Measurements from ENCODE around the gene C14orf93. TPM values are rescaled to one million over a fixed set of nuclear protein-coding genes. Genes with fewer than 3 reads are reported as not detected.
"Not testable (repeated sequence)": the region's sequence is repeated elsewhere in the genome, so short reads cannot be mapped to it uniquely, and the experiment has no call there.

C14orf93 gene
- total RNA-seq, 1 experiment from 2014 or later = 5.5 TPM

GRCh38 chr14:22952418-22952817, 57.5 kb downstream of the C14orf93 start:
- in situ Hi-C loops (cut with HindIII; ENCODE audit: low pct_unique_long_range_greater_than_20kb, low sequenced_read_pairs) = no loop called here
- no peak for DNase-seq (ENCODE audit: low read depth)

DNA sequence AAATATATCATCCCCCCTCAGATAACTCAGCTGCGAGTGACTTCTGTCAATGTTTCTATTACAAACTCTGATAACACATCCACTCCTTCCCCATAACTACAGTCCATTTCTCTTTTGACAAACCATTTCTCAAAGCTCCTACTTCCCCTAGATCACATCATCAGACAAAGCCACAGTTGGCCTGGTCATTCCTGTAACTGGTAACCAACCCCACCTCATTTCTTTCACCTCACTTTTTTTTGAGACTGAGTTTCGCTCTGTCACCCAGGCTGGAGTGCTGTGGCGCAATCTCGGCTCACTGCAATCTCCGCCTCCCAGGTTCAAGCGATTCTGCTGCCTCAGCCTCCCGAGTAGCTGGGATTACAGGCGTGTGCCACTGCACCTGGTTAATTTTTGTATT, 58.1 kb downstream of the C14orf93 start:
- DNase-seq (ENCODE audit: low read depth); in situ Hi-C loops (cut with HindIII; ENCODE audit: low pct_unique_long_range_greater_than_20kb, low sequenced_read_pairs): not testable (repeated sequence)

DNA sequence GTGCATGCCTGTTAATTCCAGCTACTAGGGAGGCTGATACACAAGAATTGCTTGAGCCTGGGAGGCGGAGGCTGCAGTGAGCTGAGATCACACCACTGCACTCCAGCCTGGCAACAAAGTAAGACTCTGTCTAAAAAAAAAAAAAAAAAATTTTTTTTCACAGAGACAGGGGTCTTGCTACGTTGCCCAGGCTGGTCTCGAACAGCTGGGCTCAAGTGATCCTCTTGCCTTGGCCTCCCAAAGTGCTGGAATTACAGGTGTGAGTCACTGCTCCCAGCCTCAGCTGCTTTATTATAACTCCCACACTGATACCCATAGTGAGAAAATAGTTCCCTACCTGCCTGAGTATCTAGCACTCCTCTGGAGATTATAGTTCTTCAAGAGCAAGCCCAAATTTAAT, 64.3 kb downstream of the C14orf93 start:
- no peak for DNase-seq (ENCODE audit: low read depth)
- in situ Hi-C loops (cut with HindIII; ENCODE audit: low pct_unique_long_range_greater_than_20kb, low sequenced_read_pairs) = no loop called here

DNA sequence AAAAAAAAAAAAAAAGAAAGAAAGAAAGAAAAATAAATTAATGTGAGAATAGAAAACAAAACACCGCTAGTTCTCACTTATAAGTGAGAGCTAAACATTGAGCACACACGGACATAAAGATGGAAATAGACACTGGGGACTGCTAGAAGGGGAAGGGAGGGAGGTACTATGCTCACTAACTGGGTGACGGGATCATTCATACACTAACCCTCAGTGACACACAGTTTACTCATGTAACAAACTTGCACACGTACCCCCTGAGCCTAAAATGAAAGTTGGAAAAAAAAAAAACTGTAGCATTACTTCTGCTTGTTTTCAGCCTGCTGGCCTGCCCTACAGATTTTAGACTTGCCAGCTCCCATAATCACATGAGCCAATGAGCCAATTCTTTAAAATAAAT, 70.3 kb downstream of the C14orf93 start:
- DNase-seq (ENCODE audit: low read depth) = no peak
- in situ Hi-C loops (cut with HindIII; ENCODE audit: low pct_unique_long_range_greater_than_20kb, low sequenced_read_pairs) = no loop called here

Other genes starting within 250 kb of the C14orf93 start
- gene OXA1L, start 243.5 kb downstream of the C14orf93 start, total RNA-seq (2014; rRNA removed; shearing (Covaris generic); ENCODE audit: low replicate concordance) = 71.3 and 79.1 TPM in 2 replicates
- 0.38 and 7.7 TPM in 2 replicates for gene SLC7A7, start 194.7 kb downstream of the C14orf93 start, total RNA-seq (2014; rRNA removed; shearing (Covaris generic); ENCODE audit: low replicate concordance)
- 81.2 and 137 TPM in 2 replicates for gene MRPL52, start 180.3 kb downstream of the C14orf93 start, total RNA-seq (2014; rRNA removed; shearing (Covaris generic); ENCODE audit: low replicate concordance)
- not detected in 2 replicates for gene MMP14, start 173.6 kb downstream of the C14orf93 start, total RNA-seq (2014; rRNA removed; shearing (Covaris generic); ENCODE audit: low replicate concordance)
- 44.5 and 48.8 TPM in 2 replicates for gene LRP10, start 138.4 kb downstream of the C14orf93 start, total RNA-seq (2014; rRNA removed; shearing (Covaris generic); ENCODE audit: low replicate concordance)
- gene REM2, start 126.9 kb downstream of the C14orf93 start, total RNA-seq (2014; rRNA removed; shearing (Covaris generic); ENCODE audit: low replicate concordance) = not detected in 2 replicates
- 87.9 and 107 TPM in 2 replicates for gene RBM23, start 91.0 kb downstream of the C14orf93 start, total RNA-seq (2014; rRNA removed; shearing (Covaris generic); ENCODE audit: low replicate concordance)
- gene PRMT5, start 80.8 kb downstream of the C14orf93 start, total RNA-seq (2014; rRNA removed; shearing (Covaris generic); ENCODE audit: low replicate concordance) = 92.8 and 171 TPM in 2 replicates
- 120 and 155 TPM in 2 replicates for gene HAUS4, start 53.1 kb downstream of the C14orf93 start, total RNA-seq (2014; rRNA removed; shearing (Covaris generic); ENCODE audit: low replicate concordance)
- 109 and 119 TPM in 2 replicates for gene AJUBA, start 27.6 kb downstream of the C14orf93 start, total RNA-seq (2014; rRNA removed; shearing (Covaris generic); ENCODE audit: low replicate concordance)
- 225 and 270 TPM in 2 replicates for gene PSMB5, start 24.8 kb upstream of the C14orf93 start, total RNA-seq (2014; rRNA removed; shearing (Covaris generic); ENCODE audit: low replicate concordance)
- gene PSMB11, start 32.1 kb upstream of the C14orf93 start, total RNA-seq (2014; rRNA removed; shearing (Covaris generic); ENCODE audit: low replicate concordance) = not detected in 2 replicates
- gene CDH24, start 47.4 kb upstream of the C14orf93 start, total RNA-seq (2014; rRNA removed; shearing (Covaris generic); ENCODE audit: low replicate concordance) = 7.6 and 9.5 TPM in 2 replicates
- gene ACIN1, start 85.0 kb upstream of the C14orf93 start, total RNA-seq (2014; rRNA removed; shearing (Covaris generic); ENCODE audit: low replicate concordance) = 31.6 and 49.1 TPM in 2 replicates
- 35.2 and 57.1 TPM in 2 replicates for gene C14orf119, start 85.4 kb upstream of the C14orf93 start, total RNA-seq (2014; rRNA removed; shearing (Covaris generic); ENCODE audit: low replicate concordance)
- gene CIROP, start 94.8 kb upstream of the C14orf93 start, total RNA-seq (2014; rRNA removed; shearing (Covaris generic); ENCODE audit: low replicate concordance) = not detected in 2 replicates
- not detected in 2 replicates for gene CEBPE, start 109.1 kb upstream of the C14orf93 start, total RNA-seq (2014; rRNA removed; shearing (Covaris generic); ENCODE audit: low replicate concordance)
- gene SLC7A8, start 173.5 kb upstream of the C14orf93 start, total RNA-seq (2014; rRNA removed; shearing (Covaris generic); ENCODE audit: low replicate concordance) = not detected in 2 replicates
- gene RNF212B, start 227.8 kb upstream of the C14orf93 start, total RNA-seq (2014; rRNA removed; shearing (Covaris generic); ENCODE audit: low replicate concordance) = not detected in 2 replicates

All from Caki2 (cell line).